ENCODE results near the gene MAEL.

MAEL gene

DNA sequence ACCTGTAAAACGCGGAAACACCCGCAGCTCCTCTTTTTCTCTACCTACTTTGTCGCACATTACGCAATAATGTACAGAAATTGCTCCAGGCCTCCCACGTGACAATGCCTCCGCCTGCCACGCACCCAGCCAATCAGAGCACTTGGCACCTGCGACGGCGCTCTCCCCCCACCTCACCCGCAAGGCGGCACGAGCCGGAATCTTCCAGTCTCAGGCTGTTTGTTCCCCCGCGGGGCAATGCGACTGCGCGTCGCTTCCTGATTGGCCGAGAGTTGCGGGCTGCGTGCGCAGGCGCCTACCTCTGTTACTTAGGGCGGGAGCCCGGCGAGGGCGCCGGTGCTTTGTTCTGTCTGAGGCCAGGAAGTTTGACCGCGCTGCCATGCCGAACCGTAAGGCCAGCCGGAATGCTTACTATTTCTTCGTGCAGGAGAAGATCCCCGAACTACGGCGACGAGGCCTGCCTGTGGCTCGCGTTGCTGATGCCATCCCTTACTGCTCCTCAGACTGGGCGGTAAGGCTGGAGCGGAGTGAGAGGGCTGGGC lies at the start of gene MAEL:
Gene MAEL (plus strand): TSS at position 307 of the 542 bp plus-strand sequence. CDS start 73 bp downstream, at position 380.
- no peak for DNase-seq

DNA sequence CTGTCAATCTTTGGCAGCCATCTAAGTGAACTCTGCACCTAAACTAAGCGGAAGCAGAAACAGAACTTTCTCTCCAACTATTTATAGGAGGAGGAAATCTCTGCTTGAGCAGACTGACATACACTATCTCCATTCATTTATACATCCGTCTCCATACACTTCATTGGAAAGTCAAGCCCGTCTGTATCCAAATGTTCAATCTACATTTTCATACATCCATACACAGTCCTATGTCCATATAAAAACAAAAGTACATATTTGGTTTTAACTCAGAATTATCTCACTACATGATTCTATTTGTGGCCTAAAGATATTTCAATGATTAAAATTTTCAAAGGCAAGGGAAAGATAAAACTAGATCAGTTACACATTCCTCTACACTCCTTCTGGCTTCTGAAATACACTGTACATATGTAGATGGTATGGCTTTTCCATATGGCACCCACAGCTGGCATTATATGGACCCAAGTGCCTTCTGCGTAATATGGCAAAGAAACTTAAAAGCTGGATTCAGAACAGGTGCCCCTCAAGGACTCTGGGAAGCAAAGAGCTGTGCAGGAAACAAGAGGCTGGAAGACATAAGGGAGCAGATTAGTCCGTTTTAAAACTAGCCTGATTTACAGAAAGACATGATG lies 49.2 kb upstream of the MAEL start:
- DNase-seq: no peak

DNA sequence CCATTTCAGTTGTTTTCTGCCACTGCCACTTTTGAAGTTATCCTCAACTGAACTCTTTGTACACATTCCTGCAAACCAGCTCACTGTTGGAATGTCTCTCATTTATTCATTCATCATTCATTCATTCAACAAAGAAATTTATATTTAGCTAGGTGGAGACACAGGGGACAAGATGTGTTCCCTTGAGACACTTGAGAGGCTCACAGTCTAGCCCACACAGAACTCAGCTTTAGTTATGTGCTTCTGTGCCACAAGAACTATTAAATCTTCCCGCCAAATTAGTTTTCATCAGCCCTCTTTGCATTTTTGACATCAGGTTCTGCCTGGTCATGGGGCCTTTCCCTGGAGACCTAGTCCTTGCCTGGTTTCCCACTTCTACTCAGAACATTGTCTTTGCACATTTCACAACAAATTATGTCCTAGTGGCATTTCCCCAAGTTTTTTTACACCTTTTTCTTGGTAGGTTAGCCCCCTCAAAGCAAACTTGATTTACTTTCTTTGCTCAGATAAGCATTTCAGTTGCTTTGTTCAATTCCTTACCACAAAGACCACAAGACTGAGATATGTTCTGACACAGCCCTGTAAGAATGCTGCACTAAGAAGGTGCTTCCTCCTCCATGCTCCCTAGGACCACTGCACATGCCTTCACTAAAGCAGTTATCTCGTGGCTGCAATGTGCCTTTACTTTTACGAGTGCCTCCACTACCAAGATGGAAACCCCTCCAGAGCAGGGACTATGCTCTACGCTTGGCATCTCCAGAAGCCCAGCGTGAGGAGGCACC lies 44.7 kb upstream of the MAEL start:
- no peak for DNase-seq

DNA sequence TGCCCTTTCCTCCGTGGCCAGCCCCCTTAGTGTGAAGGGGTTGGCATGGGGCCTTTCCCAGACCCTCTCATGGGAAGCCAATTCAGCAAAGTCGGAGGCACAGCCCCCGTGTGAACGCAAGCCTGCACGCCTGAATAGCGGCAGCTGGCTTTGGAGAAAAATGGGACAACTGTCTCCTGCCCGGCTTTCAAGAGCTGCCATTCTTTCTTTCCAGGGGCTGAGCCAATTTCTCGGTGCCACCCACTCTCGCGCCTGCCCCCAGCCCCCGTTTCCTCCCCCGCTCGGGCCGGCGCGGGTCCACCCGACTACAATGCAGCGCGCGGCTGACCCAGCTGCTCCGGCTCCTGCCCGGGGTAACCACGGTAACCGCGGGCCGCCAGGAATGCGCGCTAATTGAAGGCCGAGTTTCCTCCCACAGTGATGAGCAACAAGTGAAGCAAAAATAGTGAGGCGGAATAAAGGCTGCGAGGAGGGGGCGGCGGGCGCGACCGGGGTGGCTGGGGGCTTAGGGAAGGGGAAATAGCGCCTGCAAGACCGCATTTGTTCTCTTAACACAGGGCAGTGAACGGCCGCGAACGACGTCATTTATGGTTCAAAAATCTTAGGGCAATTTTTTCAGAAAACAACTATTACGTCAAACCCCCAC lies 41.6 kb upstream of the MAEL start:
- DNase-seq: peak; percentile 27 to 96 (median 89)

DNA sequence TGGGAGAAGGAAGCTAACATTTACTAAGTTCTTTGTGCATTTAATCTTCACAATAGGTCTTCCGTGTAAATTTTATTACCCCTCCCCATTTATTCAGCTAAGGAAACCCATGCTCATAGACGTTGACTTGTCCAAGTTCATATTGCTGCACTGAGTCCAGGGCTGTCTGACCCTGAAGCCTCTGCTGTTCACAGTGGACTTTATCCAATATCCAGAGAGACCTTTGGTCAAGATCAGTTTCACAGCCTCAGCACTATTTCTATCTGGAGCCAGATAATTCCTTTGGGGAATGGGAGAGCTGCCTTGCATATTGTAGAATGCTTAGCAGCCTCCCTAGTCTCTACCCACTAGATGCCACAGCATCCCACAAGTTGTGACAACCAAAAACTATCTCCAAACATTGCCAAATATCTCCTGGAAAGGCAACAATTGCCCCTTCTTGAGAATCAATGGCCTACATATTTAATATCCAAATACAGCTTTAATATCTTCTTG lies 40.2 kb upstream of the MAEL start:
- no peak for DNase-seq

DNA sequence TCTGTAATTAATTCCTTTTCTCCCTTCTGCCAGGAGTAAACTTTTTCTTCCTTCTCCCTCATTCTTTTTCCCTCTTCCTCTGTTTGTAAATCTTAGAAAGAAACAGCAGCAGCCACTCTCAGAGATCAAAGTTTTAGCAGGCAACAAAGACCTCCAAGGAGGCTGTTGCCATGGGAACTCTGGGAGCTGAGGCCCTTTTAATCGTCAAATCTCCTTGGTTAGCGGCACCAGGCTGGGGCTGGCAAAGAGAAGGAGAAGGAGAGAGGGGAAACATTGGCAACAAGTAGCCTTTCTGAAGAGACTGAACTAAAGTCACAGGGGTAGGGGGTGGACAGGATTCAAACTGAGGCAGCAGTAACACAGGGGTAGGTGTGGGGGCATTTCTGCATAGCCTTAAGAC lies 38.9 kb upstream of the MAEL start:
- DNase-seq: peak in 17 of 56 donors; percentile 4 to 50 (median 25)

DNA sequence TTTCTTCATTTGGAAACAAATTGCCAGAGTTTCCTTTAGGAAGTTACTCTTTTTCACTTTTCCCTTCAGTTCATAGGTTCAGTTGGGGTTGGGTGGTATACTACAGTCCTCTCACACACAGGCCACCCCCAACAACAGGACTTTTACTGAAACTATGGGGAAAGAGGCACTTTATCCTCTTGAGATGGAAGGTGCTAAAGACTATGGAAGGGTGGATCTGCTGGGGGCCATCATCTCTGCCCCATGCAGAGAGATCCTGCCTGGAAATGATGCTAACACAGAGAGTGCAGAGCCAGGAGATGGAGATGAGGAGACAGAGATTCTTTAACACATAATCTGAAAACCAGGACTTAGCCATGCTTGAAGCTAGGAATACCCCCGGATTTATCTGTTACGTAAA lies 38.0 kb upstream of the MAEL start:
- DNase-seq: no peak

DNA sequence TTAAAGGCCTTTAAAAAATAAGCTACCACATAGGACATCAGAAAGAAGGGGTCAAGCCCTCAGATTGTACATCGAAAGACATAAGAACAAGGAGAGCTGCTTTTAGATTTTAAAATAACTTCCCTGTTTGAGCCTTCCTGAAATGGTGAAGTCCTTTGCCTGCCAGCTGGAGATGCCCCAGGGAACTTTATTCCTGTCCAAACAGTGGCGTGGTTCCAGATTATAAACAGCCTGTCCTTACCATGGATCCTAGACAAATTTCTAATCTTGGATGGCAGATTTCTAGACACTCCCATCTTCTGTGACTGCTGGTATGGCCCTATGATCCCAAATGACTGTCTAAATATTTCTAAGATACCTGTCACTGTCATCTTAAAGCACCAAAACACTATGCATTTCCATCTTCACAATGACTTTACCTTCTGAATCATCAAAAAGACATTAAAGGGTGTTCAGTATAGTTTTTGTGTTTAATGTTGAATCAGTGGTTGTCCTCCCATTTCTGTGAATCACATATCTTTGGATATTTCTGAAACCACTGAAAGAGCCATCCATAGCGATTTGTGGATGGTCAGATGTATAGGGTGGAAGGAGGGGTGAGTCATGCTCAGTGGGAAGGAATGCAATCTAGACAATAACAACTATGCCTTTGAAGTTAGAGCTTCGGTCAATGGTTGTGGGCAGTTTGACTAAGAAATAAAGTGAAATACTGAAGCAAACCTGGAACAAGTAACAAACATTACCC lies 36.9 kb upstream of the MAEL start:
- no peak for DNase-seq

DNA sequence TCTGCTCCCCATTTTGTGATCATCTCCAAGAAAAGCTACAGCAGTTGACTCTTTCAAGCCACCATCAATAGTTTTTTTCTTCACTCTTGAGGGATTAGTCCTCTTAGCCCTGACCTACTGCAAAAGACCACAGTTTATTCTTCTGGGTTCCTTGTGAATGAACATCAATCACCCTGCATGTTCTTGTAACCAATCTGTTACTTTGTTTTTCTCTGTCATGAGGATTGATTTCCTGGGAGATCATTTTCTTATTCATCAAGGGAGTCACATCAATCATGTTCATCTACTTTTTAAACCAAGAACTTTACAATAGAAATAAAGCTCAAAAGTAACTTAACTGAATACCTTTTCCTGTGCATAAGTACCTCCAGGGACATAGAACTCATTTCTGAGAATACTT lies 35.6 kb upstream of the MAEL start:
- DNase-seq: no peak

DNA sequence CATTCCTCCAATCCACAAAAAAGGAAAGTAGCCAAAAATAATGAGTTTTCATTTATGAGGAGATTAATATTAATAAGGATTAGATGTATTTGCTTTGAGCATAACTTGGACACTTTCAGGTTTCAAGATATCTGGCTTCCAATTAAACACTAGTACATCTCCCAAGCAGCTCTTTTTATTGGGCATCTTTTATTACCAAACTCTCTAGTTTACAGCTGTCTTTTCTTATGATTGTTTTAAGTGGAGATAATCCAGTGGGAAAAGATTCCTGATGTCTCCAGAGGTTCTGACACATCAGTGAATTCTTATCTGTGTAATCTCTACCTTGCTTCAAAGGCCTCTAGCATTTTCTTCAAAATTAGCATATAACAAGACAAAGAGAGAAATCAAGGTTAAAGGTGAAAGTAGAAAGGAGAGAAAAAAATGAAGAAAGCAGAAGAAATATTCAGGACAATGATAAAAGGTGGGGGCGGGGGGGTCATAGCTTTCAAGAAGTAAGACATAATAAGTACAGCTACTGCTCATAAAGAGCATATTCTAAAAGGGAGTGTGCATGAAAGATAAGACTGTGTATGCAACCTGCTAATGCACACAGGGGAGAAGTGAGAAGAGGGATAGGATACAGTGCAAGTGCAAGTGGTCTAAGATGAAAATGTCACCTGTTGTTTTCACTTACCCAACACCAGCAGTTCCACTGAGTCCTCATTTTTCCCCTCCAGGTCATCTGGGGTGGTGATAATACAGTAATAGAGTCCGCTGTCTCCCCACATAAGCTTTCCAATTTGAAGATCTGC lies 32.8 kb upstream of the MAEL start:
- no peak for DNase-seq

DNA sequence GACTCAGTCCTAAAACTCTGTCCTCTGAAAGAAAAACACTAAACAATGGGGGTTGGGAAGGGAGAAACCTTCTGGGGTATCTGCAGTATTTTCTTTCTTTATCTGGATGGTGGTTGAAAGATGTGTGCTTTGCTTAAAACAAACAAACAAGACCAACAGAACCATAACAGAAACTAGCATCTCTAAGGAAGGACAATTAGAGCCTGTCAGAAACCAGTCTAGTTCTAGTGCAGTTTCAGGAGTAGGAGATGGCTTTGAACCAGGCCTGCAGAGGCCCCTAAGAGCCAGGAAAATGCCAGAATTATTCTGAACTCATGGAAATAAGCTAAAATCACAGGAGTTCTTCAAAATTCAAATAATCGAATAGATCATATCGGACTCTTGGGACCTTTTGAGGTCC lies 32.2 kb upstream of the MAEL start:
- DNase-seq: no peak

DNA sequence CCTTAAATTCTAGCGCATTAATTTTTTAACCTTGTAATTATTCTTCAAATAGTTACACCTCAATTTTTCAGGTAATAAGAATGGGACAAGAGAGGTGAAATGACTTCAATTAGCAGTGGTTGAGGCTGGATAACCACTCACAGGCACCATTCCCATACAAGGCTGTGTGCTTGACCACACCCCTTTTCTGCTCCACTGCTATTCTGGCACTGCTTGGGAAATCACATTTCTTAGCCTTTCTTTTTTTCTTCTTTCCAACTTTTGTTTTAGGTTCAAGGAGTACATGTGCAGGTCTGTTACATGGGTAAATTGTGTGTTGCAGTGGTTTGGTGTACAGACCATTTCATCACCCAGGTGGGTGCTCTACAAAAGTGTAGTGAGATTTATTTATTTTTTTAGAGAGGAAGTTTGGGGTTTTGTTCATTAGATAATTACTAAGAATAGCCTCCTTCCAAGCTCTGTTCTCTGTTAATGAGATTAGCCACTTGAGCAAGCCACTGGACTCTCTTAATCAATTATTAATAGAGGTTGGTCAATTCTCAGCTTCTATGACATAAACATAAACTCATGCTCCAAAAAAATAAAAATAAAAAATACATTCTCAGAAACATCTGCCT lies 28.1 kb upstream of the MAEL start:
- DNase-seq: no peak

DNA sequence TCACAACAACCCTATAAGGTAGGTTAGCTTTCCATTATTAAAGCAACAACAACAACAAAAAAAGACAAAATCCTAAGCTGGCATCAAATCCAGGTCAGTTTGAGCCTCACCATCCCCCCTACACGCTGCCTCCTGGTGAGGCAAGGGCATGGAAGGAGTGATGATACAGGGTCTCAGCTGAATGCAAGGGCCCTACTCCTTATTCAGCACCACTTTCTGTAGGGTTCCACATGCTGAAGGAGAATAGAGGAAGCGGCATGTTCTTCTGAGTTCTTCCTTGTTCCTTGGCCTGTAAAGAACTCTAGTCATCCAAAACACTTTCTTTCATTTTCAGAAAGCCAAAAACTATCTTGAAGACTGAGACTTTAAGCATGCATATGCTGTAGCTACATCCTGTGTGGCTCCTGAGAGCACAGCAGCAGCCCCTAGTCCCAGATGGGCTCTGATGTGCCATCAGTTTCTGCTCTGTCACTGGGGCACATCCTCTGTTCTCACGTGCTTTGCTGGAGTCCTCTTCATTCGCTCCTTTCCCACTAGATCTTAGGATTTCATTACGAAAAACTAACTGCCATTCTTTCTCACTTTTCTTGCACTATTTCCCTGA lies 19.9 kb upstream of the MAEL start:
- no peak for DNase-seq

DNA sequence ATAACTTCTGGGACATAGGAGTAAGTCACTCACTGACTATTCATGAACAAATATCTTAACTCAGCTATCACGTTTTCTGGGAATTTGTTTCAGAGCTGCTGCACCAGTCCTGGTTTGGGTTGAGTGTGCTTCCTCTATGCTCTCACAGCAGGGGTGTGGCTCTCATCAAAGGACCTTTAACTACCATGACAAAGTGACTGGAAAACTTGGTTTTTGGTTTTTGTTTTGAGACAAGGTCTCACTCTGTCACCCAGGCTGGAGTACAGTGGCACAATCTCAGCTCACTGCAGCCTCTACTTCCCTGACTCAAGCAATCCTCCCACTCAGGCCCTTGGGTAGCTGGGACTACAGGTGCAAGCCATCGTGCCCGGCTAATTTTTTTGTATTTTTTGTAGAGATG lies 17.8 kb upstream of the MAEL start:
- DNase-seq: no peak

DNA sequence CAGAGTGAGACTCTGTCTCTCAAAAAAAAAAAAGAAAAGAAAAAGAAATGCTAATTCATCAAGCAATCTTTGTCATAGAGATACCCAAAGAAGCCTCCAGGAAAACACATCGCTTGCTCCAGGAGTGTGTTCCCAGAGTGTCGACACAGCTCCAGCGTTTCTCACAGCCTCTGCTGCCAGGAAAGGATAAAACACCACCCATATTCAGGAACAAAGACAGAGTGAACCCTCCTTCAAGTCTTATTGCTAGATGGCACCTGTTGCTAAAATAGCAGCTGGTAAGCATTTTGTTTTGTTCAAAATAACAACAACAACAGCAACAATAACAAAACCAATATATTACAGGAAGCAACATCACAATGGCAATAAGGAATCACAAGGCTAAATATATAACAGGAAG lies 16.9 kb upstream of the MAEL start:
- no peak for DNase-seq

DNA sequence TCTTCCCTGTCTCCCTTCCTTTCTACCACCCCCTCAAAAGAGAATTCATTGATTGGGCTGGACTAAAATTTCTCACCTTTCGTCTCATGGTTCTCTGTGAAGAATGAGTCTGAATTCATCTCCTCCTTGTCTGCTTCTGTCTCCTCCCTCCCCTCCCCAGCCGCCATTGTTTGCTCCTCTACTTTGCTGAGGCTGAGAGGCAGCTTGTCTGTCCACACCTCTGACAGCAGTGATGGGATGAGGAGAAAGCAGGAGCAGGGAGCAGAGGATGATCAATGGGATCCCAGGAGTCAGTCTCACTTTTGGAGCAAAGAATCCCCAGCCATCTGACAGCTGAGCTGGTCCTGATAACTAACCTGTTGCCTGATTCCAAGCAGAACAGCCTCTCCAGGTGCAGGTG lies 16.3 kb upstream of the MAEL start:
- no peak for DNase-seq

DNA sequence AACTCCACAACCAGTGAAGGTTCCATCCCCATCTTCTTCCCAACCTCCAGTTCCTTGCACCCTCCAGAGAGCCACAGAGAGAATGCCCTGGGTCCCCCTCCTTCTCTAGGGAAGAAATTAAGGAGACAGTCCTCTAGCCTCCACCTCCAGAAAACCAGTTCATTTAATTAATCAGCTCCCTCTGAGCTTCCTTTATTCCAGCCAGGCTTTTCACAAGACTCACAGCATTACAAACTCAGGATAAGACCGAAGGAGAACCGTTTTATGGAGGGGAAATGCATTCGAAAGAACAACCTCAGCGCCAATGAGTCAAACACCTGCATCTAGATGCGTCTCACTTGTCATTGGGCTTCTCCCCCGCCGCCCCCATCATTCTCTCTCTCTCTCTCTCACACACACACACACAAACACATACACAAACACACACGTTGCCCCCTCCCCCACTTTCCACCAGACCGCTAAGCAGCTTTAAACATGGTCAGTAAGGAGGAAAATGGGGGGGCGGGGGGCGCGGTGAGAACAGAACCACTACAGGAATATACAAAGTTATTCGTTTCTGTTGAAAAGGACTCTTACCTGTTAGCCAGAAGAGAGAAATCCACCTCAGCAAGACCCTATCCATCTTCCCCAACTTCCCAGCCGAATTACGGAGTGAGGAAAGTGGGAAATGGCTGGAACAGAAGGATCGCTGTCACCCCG lies 14.3 kb upstream of the MAEL start:
- peak in 20 of 56 donors; percentile 17 to 67 (median 42) for DNase-seq

DNA sequence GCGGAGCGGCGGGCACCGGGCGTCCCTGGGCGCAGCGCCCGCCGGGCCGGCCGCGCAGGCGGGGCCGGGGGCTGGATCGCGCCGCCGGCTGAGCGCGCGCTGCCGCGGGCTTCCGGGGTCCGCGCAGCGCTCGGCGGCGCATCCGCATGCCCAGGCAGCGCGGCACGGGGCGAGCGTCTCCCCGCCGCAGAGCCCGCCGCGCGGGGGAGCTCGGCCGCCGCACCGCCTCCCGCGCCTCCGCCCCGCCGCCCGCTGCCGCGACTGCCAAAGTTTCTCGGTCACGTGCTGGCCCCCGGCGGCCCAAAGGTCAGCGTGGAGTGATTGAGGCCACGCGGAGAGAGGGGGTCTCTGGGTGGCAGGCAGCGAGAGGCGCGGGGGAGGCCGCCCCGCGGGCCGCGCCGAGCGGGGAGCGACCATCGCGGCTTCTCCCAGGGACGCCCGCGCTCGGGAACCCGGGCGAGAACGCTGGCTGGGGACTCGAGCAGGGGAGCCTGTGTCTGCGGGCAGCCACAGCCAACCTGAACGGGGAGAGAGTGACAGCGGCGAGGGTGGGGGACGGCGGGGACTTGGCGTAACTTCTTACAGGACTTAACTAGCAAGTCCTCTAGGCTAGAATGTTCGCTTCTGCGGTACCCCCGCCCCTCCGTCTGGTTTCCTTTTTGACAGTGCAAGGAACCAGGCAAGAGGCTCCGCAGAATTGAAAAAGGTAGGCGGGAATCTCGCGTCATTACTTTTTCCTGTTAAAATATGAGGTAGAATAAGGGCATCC lies 13.5 kb upstream of the MAEL start, which contains the start of gene ILDR2:
Gene ILDR2 (minus strand): TSS at position 180 of the 769 bp plus-strand sequence. CDS start 272 bp downstream, outside the sequence.
- DNase-seq: peak in 48 of 56 donors; percentile 5 to 82 (median 60)

All from nucleus accumbens (tissue), 56 donors.